Loucy (cell line): ENCODE measurements around the gene TKT.
"Not testable (repeated sequence)": the region's sequence is repeated elsewhere in the genome, so short reads cannot be mapped to it uniquely, and the experiment has no call there.

Experiments used
- H2AFZ ChIP-seq: fragments of 200-600 bp; sonication (generic); 2 replicates; pipeline ENCODE4 v1.6.0; 2016; ENCODE audit warnings: antibody characterized with exemption, mild to moderate bottlenecking, low read length, moderate library complexity
- H3F3A ChIP-seq: fragments of 200-600 bp; 2 replicates; pipeline ENCODE4 v1.6.0; 2016; ENCODE audit warnings: antibody characterized with exemption, low read depth, mild to moderate bottlenecking
- H3K27me3 ChIP-seq: fragments of 200-600 bp; sonication (generic); 2 replicates; pipeline ENCODE4 v1.6.1; 2014; ENCODE audit warnings: low read length, mild to moderate bottlenecking; ENCODE audit not compliant: insufficient read depth, poor library complexity, severe bottlenecking
- H3K36me3 ChIP-seq: fragments of 200-600 bp; sonication (generic); 2 replicates; pipeline ENCODE4 v1.6.1; 2016; ENCODE audit warnings: low read length; ENCODE audit not compliant: insufficient read depth
- H3K4me1 ChIP-seq: fragments of 200-600 bp; sonication (generic); 2 replicates; pipeline ENCODE4 v1.5.1; 2014; ENCODE audit warnings: low read length, mild to moderate bottlenecking; ENCODE audit not compliant: insufficient read depth, poor library complexity, severe bottlenecking
- H3K4me2 ChIP-seq: fragments of 200-600 bp; sonication (generic); 2 replicates; pipeline ENCODE4 v1.6.0; 2014; ENCODE audit warnings: antibody characterized with exemption, low read length, low read depth, mild to moderate bottlenecking; ENCODE audit not compliant: poor library complexity, severe bottlenecking
- H3K4me3 ChIP-seq: fragments of 200-600 bp; sonication (generic); 2 replicates; pipeline ENCODE4 v1.5.1; 2014; ENCODE audit warnings: low read length, mild to moderate bottlenecking, mixed read lengths; ENCODE audit not compliant: poor library complexity, severe bottlenecking
- H3K79me2 ChIP-seq: fragments of 200-600 bp; sonication (generic); 2 replicates; pipeline ENCODE4 v1.6.1; 2014; ENCODE audit warnings: low read length; ENCODE audit not compliant: insufficient read depth
- H3K9ac ChIP-seq: fragments of 200-600 bp; sonication (generic); 2 replicates; pipeline ENCODE4 v1.6.0; 2014; ENCODE audit warnings: mild to moderate bottlenecking, low read depth, low read length, moderate library complexity; ENCODE audit not compliant: poor library complexity, severe bottlenecking
- H3K9me2 ChIP-seq: fragments of 200-600 bp; sonication (generic); replicated peaks from 2 replicates; pipeline ENCODE4 v1.6.1; 2016; ENCODE audit warnings: low read depth, low read length, mixed read lengths
- H3K9me3 ChIP-seq: fragments of 200-600 bp; sonication (generic); 2 replicates; pipeline ENCODE4 v1.6.1; 2014; ENCODE audit warnings: mild to moderate bottlenecking, antibody characterized with exemption, low read length, low read depth; ENCODE audit not compliant: insufficient read depth
- H4K20me1 ChIP-seq: fragments of 200-600 bp; sonication (generic); 2 replicates; pipeline ENCODE4 v1.6.0; 2014; ENCODE audit warnings: antibody characterized with exemption, low read length, mild to moderate bottlenecking; ENCODE audit not compliant: insufficient read depth, poor library complexity, severe bottlenecking
- CTCF ChIP-seq: fragments of 200-600 bp; sonication (generic); conservative IDR thresholded peaks from 2 replicates; pipeline ENCODE4 v1.5.1; 2014; ENCODE audit warnings: mild to moderate bottlenecking, antibody characterized with exemption, low read length
- EZH2phosphoT487 ChIP-seq: fragments of 200-600 bp; IDR thresholded peaks from 2 replicates; pipeline ENCODE4 v1.6.1; 2018; ENCODE audit warnings: antibody characterized with exemption, mild to moderate bottlenecking, moderate library complexity, borderline replicate concordance

TKT gene

GRCh38 chr3:53300826-53301225, 45.0 kb upstream of the TKT start:
- Histone ChIP-seq H3K9me3 (no peaks in the 10 kb centered on the region), H4K20me1 (no peaks in the 10 kb centered on the region), H3K9me2 (no peaks in the 10 kb centered on the region), H3K4me1 (no peaks in the 10 kb centered on the region), H3K79me2 (no peaks in the 10 kb centered on the region), H2AFZ (no peak overlapping the region), H3K9ac (no peak overlapping the region), H3F3A (no peaks in the 10 kb centered on the region), H3K4me2 (no peak overlapping the region), H3K36me3 (peaks cover 54% of the 10 kb centered on the region; the same call in 1 of the 2 replicates), H3K4me3 (no peak overlapping the region), H3K27me3 (no peaks in the 10 kb centered on the region)
- TF ChIP-seq EZH2phosphoT487 (no peak), CTCF (no peak)

GRCh38 chr3:53299611-53300023, 43.8 kb upstream of the TKT start:
- H3K4me2 ChIP-seq, H3K27me3 ChIP-seq, H3F3A ChIP-seq, H3K4me3 ChIP-seq, H3K79me2 ChIP-seq, H3K9me3 ChIP-seq, H3K9ac ChIP-seq, H4K20me1 ChIP-seq, H3K9me2 ChIP-seq, H3K4me1 ChIP-seq, H2AFZ ChIP-seq: not testable (repeated sequence)
- peak; percentile 88 for TF ChIP-seq CTCF
- peaks cover 49% of the 10 kb centered on the region; the same call in 1 of the 2 replicates for H3K36me3 ChIP-seq

GRCh38 chr3:53295410-53295809, 39.6 kb upstream of the TKT start:
- H3F3A ChIP-seq = no peaks in the 10 kb centered on the region
- H3K9me3 ChIP-seq = no peaks in the 10 kb centered on the region
- H3K79me2 ChIP-seq = no peaks in the 10 kb centered on the region
- no peaks in the 10 kb centered on the region for H4K20me1 ChIP-seq
- H3K27me3 ChIP-seq = no peaks in the 10 kb centered on the region
- H3K4me1 ChIP-seq = no peaks in the 10 kb centered on the region
- no peak overlapping the region for H2AFZ ChIP-seq
- H3K36me3 ChIP-seq = peaks cover 35% of the 10 kb centered on the region; the same call in 1 of the 2 replicates
- no peak overlapping the region for H3K4me2 ChIP-seq
- H3K9ac ChIP-seq = no peak overlapping the region
- no peaks in the 10 kb centered on the region for H3K9me2 ChIP-seq
- H3K4me3 ChIP-seq = no peak overlapping the region
- TF ChIP-seq EZH2phosphoT487 = no peak
- no peak for TF ChIP-seq CTCF
